Endothelial cell of umbilical vein (primary cell): Measurements from ENCODE around the gene USF1. TPM values are rescaled to one million over a fixed set of nuclear protein-coding genes. Genes with fewer than 3 reads are reported as not detected.

Source experiments
- BruUV-seq: library from RNA; stranded (reverse); fragments of 400-500 nt; replicated peaks from 2 replicates; lab custom pipeline; 2021; lab: Mats Ljungman, UMichigan
- CTCF ChIA-PET: fragments of 300-600, 350-600 bp; sonication (Branson Sonifier 250); formaldehyde crosslinking; loops from one replicate; lab custom pipeline; 2021; ENCODE audit warnings: antibody characterized with exemption, inconsistent platforms; lab: Charles Lee
- POLR2A ChIA-PET: fragments of 300-600, 350-600 bp; sonication (Branson Sonifier 250); formaldehyde crosslinking; loops from one replicate; lab custom pipeline; 2021; ENCODE audit warnings: antibody characterized with exemption, inconsistent platforms; lab: Charles Lee
- DNase-seq: peaks from one replicate; pipeline ENCODE4 v3.0.0-alpha.2; 2011; ENCODE audit warnings: low read depth, low spot score
- FAIRE-seq: peaks from 2 replicates; lab custom pipeline; 2011; peaks lifted over from hg19 to GRCh38; lab: Jason Lieb, UNC
- H2AFZ ChIP-seq: 2 replicates; pipeline ENCODE4 v1.6.0; 2012; ENCODE audit warnings: low read depth, low read length, control low read depth, inconsistent platforms
- H3K27ac ChIP-seq: 2 replicates; pipeline ENCODE4 v1.5.1; 2011; ENCODE audit warnings: low read depth, mild to moderate bottlenecking, control low read depth, low read length, moderate library complexity; ENCODE audit not compliant: insufficient read depth
- H3K27me3 ChIP-seq, 2 experiments: 2 replicates each; pipeline versions ENCODE4 v1.6.0 to v1.6.1; 2011; ENCODE audit warnings: low read length in 2 of 2, mixed read lengths in 1 of 2; ENCODE audit not compliant: control insufficient read depth in 2 of 2, insufficient read depth in 2 of 2
- H3K36me3 ChIP-seq, 2 experiments: 2 replicates in 1 of 2; 3 replicates in 1 of 2; pipeline ENCODE4 v1.5.1; 2011; ENCODE audit warnings: low read length in 2 of 2, mild to moderate bottlenecking in 1 of 2, moderate library complexity in 1 of 2; ENCODE audit not compliant: control insufficient read depth in 2 of 2, insufficient read depth in 2 of 2; ENCODE audit errors: extremely low read depth in 1 of 2
- H3K4me1 ChIP-seq: 3 replicates; pipeline ENCODE4 v1.5.1; 2011; ENCODE audit warnings: mild to moderate bottlenecking, low read length; ENCODE audit not compliant: control insufficient read depth, insufficient read depth; ENCODE audit errors: extremely low read depth
- H3K4me2 ChIP-seq: 2 replicates; pipeline ENCODE4 v1.6.1; 2011; ENCODE audit warnings: low read length, control low read depth, mixed read lengths; ENCODE audit not compliant: insufficient read depth
- H3K4me3 ChIP-seq, 3 experiments: fragments of 200-600 bp in 1 of 3; sonication (generic), shearing (Covaris generic) in 1 of 3; replicated peaks in 1 of 3; 2 replicates each; pipeline ENCODE4 v1.5.1; 2011 to 2016; ENCODE audit warnings: control low read depth in 3 of 3, low read length in 3 of 3, mild to moderate bottlenecking in 2 of 3, inconsistent platforms in 1 of 3, low read depth in 1 of 3, moderate library complexity in 1 of 3; ENCODE audit not compliant: insufficient read depth in 1 of 3
- H3K79me2 ChIP-seq: 2 replicates; pipeline ENCODE4 v1.6.0; 2012; ENCODE audit warnings: low read length, inconsistent platforms; ENCODE audit not compliant: control insufficient read depth, insufficient read depth
- H3K9ac ChIP-seq: replicated peaks from 2 replicates; pipeline ENCODE3; 2011; ENCODE audit warnings: low read length, control low read depth; ENCODE audit not compliant: insufficient read depth; ENCODE audit errors: extremely low read depth
- H3K9me1 ChIP-seq: replicated peaks from 3 replicates; pipeline ENCODE4 v1.6.0; 2011; ENCODE audit warnings: mild to moderate bottlenecking, low read length; ENCODE audit not compliant: control insufficient read depth, insufficient read depth; ENCODE audit errors: extremely low read depth
- H3K9me3 ChIP-seq: replicated peaks from 2 replicates; pipeline ENCODE4 v1.5.1; 2012; ENCODE audit warnings: low read length, inconsistent platforms; ENCODE audit not compliant: control insufficient read depth, insufficient read depth
- H4K20me1 ChIP-seq: replicated peaks from 2 replicates; pipeline ENCODE3; 2011; ENCODE audit warnings: mild to moderate bottlenecking, low read length; ENCODE audit not compliant: control insufficient read depth, insufficient read depth; ENCODE audit errors: extremely low read depth
- EZH2 ChIP-seq: IDR thresholded peaks from 2 replicates; pipeline ENCODE4 v1.6.1; 2012; ENCODE audit warnings: borderline replicate concordance, low read depth, mild to moderate bottlenecking, moderate library complexity, low read length, inconsistent platforms; ENCODE audit not compliant: severe bottlenecking
- MYC ChIP-seq: IDR thresholded peaks from one replicate; pipeline ENCODE4 v1.6.1; 2011; ENCODE audit warnings: mild to moderate bottlenecking, low read depth, low read length
- POLR2A ChIP-seq: IDR thresholded peaks from 2 replicates; pipeline ENCODE4 v1.6.1; 2012; ENCODE audit warnings: low read depth, mild to moderate bottlenecking, control low read depth, low read length
- dilution Hi-C: fragments of 300-500 bp; cut with MboI; formaldehyde crosslinking; loops from one replicate; pipeline ENCODE4 v1.15.0; 2019; ENCODE audit warnings: low sequenced_read_pairs; ENCODE audit not compliant: extremely low pct_ligation_motif_present
- intact Hi-C: fragments of 100-400 bp; cut with micrococcal nuclease; formaldehyde crosslinking; loops from one replicate; pipeline ENCODE4 v1.10.0; 2022
- polyA plus RNA-seq, 4 experiments: library from polyadenylated mRNA; depleted of rRNA in 3 of 4; stranded (reverse) in 3 of 4; unstranded in 1 of 4; fragments of >200 nt; gene quantifications; 2 replicates each; pipeline versions ENCODE4 v1.2.1 to v1.2.3, GENCODE V29; 2011 to 2012; ENCODE audit warnings: missing spikeins in 1 of 4
- total RNA-seq: library from RNA; stranded (reverse); gene quantifications from 2 replicates; pipeline ENCODE4 v1.2.3, GENCODE V29; 2021
- TF ChIP-seq, protein P1 (sequence below), 2 donors: IDR thresholded peaks; 1 replicate in 1 of 2; 2 replicates in 1 of 2; pipeline ENCODE4 v1.5.1; 2011; ENCODE audit warnings: low read length in 2 of 2, mild to moderate bottlenecking in 2 of 2, moderate library complexity in 2 of 2, control low read depth in 1 of 2, inconsistent platforms in 1 of 2, low read depth in 1 of 2; ENCODE audit not compliant: insufficient read depth in 1 of 2; ENCODE audit errors: extremely low read depth in 1 of 2

Gene USF1
- total and polyA plus RNA-seq, 2 donors (not counting 3 experiments of a cell fraction or from before 2014, with no cell fraction given) = 53.4 to 56.7 TPM

DNA sequence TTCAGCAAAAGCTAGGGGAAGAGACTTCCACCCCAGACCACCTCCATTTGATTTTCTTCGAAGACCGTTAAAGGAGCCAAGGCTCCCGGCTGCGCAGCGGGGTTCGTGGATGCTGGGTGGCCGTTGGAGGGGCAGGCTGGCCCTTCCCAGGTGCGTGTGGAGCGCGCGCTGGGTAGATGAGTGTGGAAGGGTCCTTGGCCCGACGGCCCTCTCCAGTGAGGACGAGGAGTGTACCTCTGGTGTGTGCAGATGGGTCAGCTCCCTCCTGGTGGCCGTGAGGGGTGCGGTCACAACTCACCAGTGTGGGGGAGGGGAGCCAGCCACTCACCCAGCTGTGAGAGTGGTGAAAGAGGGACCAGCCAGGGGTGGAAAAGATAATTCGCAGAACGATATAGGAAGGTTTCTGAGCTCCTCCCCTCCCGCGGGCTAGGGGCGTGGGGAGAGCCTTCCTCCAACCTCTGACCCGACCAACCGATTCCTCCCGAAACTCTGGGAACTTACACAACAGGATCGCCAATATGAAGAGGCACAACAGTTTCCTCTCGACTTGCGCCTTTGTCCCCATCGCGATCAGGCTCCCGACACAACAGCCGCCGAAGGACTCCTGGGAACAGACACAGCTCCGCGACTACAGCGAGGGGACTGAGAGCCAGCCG is 25.1 kb downstream of the USF1 start, which contains the start of gene F11R:
Gene F11R, minus strand, starts transcription at position 644 of the 656 bp plus-strand sequence. Its CDS starts 79 bp downstream, at position 565.
- Histone ChIP-seq H3K4me3 (peak within 1 kb of the TSS; percentile 70 to 87 (median 77)), H2AFZ (peak within 1 kb of the TSS; percentile 93), H3K9ac (peak within 1 kb of the TSS; percentile 88), H3K36me3 (no peaks in the 10 kb centered on the region), H3K4me1 (peaks cover 39% of the 10 kb centered on the region), H3K79me2 (peaks cover 24% of the 10 kb centered on the region), H3K9me3 (no peaks in the 10 kb centered on the region), H4K20me1 (no peaks in the 10 kb centered on the region), H3K4me2 (peak within 1 kb of the TSS; percentile 69), H3K27me3 (no peaks in the 10 kb centered on the region), H3K9me1 (no peaks in the 10 kb centered on the region), H3K27ac (peak within 1 kb of the TSS; percentile 81)
- dilution Hi-C loops = no loop called here
- ChIA-PET POLR2A (interaction anchor here (0.6 to 2.5 kb wide), 4 partner anchors 23 to 138 kb away, joined by 4 to 19 read pairs (median 6); partner anchors contain the start of gene USF1), CTCF (interaction anchor here (0.8 to 5.6 kb wide), 11 partner anchors 10 to 133 kb away, joined by 3 to 100 read pairs (median 4); partner anchors contain the start of genes KLHDC9, UFC1 and USF1)
- BruUV-seq = no TSS peak
- no peak for FAIRE-seq
- intact Hi-C loops = loop anchor here (1.0 to 10.0 kb wide), 5 partner anchors 7 to 364 kb away; partner anchors contain the start of gene USF1
- TF ChIP-seq, protein P1, sequence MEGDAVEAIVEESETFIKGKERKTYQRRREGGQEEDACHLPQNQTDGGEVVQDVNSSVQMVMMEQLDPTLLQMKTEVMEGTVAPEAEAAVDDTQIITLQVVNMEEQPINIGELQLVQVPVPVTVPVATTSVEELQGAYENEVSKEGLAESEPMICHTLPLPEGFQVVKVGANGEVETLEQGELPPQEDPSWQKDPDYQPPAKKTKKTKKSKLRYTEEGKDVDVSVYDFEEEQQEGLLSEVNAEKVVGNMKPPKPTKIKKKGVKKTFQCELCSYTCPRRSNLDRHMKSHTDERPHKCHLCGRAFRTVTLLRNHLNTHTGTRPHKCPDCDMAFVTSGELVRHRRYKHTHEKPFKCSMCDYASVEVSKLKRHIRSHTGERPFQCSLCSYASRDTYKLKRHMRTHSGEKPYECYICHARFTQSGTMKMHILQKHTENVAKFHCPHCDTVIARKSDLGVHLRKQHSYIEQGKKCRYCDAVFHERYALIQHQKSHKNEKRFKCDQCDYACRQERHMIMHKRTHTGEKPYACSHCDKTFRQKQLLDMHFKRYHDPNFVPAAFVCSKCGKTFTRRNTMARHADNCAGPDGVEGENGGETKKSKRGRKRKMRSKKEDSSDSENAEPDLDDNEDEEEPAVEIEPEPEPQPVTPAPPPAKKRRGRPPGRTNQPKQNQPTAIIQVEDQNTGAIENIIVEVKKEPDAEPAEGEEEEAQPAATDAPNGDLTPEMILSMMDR (IDR thresholded peaks at IDR 0.05; ENCODE audit: extremely low read depth in 1 of 2, insufficient read depth in 1 of 2, low read depth in 1 of 2, low read length in 2 of 2) = peak; percentile 6 to 49
- TF ChIP-seq EZH2 (no peak), MYC (no peak), POLR2A (peak; percentile 62)
- peak; percentile 66 for DNase-seq
